ENCODE results near the gene MAPKAP1. TPM values are rescaled to one million over a fixed set of nuclear protein-coding genes. Genes with fewer than 3 reads are reported as not detected.
"Not testable (repeated sequence)": the region's sequence is repeated elsewhere in the genome, so short reads cannot be mapped to it uniquely, and the experiment has no call there.

MAPKAP1 gene
- total RNA-seq, 1 experiment from 2014 or later, result 114 TPM

DNA sequence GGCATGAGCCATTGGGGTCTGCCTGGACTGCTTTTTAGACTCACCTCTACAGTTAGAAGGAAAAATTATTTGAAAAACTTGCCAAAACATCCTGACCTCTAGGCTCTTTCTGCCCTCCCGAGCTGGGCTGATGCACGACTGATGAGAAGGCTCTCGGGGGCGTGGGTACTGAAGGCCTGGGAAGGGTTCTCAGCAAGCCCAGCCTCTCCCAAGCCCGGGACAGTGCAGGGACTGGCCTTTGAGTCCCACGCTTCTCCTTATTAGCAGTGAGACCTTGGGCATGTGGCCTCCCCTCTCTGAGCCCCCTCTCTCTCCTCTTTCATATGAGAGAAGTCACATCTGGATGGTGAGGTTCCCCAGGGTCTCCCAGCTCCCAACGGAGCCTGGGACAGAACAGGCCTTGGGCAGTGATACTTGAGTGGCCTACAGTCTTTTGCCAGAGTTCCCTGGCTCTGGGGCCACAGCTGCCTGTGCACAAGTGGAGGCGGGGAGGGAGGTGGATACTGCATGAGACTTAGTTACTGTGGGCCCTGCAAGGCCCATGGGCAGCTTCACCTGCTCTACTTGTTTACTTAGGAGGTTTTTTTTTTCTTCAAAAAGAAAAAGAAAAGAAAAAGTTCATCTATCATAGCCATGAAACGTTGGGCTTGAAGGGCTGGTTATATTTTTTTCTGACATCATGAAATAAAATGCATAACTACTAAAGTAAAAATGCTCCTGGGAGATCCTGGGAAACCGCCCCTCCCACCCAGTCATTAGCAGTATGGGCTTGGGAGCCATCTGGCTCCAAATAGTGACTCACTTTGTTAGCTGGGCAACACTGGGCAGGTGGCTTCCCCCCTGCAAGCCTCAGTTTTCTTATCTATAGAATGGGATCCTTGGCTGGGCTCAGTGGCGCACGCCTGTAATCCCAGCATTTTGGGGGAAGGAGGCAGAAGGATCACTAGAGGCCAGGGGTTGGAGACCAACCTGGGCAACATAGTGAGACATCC is 306.0 kb downstream of the MAPKAP1 start:
- no peaks in the 10 kb centered on the region for H3K36me3 ChIP-seq (replicated peaks; ENCODE audit: control insufficient read depth, insufficient read depth, low read length)
- DNase-seq, result peak; percentile 54
- no peak overlapping the region for H3K4me3 ChIP-seq (ENCODE audit: insufficient read depth, low read depth, low read length)
- H3K27me3 ChIP-seq (ENCODE audit: control insufficient read depth, insufficient read depth, low read length), result no peaks in the 10 kb centered on the region

DNA sequence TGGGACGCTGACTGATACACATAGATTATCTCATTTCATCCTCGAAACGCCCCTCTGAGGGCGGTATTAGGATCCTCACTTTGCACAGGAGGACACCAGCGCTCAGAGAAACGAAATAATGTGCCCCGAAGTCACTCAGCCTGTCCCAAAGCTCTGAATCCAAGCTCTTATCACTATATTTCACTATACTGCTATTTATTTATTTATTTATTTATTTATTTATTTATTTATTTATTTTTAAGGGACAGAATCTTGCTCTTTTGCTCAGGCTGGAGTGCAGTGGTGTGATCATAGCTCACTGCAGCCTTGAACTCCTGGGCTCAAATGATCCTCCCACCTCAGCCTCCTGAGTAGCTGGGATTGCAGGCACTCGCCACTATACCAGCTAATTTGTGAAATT is 306.8 kb downstream of the MAPKAP1 start:
- not testable (repeated sequence) for H3K4me3 ChIP-seq (ENCODE audit: insufficient read depth, low read depth, low read length); H3K27me3 ChIP-seq (ENCODE audit: control insufficient read depth, insufficient read depth, low read length); H3K36me3 ChIP-seq (replicated peaks; ENCODE audit: control insufficient read depth, insufficient read depth, low read length); DNase-seq

DNA sequence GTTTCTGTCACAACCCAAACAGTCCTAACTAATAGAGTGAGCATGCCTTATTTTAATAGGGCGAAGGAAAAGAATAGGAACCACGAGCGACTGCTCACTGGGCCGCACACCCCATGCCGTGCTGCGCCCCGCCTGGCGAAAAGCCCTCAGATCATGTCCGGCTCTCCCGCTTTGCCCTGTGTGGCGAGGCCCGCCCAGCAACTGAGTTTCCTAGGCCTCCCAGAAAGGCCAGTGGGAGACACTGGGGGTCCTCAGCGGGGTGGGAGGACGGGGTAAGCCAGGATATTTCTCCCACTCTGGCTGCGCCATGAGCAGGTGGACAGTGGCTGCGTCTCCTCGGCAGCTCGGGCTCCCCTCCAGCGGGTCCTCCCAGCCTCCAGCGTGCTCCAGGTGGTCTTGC is 307.3 kb downstream of the MAPKAP1 start:
- no peaks in the 10 kb centered on the region for H3K27me3 ChIP-seq (ENCODE audit: control insufficient read depth, insufficient read depth, low read length)
- DNase-seq, result peak; percentile 61
- no peaks in the 10 kb centered on the region for H3K36me3 ChIP-seq (replicated peaks; ENCODE audit: control insufficient read depth, insufficient read depth, low read length)
- no peak overlapping the region for H3K4me3 ChIP-seq (ENCODE audit: insufficient read depth, low read depth, low read length)

DNA sequence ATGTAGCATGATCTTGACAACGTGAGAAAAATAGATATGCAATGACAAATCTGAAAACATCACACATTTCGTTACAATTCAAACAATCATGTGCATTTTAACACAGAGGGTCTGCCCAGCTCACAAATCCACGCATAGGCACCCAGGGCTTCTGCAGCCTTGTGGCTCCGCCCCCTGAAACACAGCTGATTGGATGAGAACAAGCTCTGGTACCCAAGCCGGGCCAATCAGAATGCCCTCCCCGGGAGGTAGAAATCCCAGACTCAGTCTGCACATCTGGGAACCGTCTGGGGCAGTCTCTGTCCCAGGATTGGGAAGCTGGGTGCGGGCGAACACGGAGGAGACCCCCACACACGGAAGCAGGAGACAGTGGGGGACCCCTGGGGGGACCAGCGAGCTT is 307.8 kb downstream of the MAPKAP1 start:
- Histone ChIP-seq H3K27me3 (ENCODE audit: control insufficient read depth, insufficient read depth, low read length) (no peaks in the 10 kb centered on the region), H3K36me3 (replicated peaks; ENCODE audit: control insufficient read depth, insufficient read depth, low read length) (no peaks in the 10 kb centered on the region), H3K4me3 (ENCODE audit: insufficient read depth, low read depth, low read length) (no peak overlapping the region)
- DNase-seq, result peak; percentile 77

DNA sequence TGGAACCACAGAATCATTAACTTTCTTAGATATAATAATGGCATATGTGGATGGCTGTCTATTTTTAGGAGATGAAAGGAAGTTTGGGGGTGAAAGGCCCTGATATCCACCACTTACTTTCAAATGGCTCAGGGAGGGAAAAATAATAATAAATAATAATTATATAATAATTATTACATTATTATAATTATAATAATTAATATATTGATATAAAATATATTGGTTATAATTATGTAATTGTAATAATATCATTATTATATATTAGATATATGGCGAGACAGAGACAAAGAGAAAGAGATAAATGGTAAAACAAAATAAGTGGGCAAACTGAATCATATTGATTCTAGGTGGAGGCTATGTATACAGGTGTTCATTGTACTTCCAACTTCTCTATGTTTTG is 308.8 kb downstream of the MAPKAP1 start:
- no peaks in the 10 kb centered on the region for H3K27me3 ChIP-seq (ENCODE audit: control insufficient read depth, insufficient read depth, low read length)
- no peaks in the 10 kb centered on the region for H3K36me3 ChIP-seq (replicated peaks; ENCODE audit: control insufficient read depth, insufficient read depth, low read length)
- no peak for DNase-seq
- H3K4me3 ChIP-seq (ENCODE audit: insufficient read depth, low read depth, low read length), result no peak overlapping the region

DNA sequence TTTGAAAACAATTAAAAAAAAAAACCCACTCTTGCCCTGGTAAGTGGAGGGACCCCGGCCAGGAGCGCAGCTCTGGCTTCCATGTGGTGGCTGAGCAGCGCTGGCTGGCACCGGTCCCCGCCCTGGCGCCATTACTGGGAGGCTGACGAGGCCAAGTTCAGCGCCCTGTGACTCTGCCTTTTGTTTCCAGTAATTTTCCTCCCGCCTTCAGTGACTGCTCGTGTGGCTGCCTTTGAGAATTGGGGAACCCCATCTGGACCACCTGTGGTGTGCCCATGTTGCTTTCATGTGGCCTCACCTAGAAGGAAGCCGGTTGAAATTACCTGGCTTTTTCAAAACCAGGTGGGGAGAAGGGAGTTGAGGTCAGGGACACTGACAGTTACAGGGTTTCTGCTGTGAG is 309.3 kb downstream of the MAPKAP1 start:
- Histone ChIP-seq H3K36me3 (replicated peaks; ENCODE audit: control insufficient read depth, insufficient read depth, low read length) (no peaks in the 10 kb centered on the region), H3K27me3 (ENCODE audit: control insufficient read depth, insufficient read depth, low read length) (no peaks in the 10 kb centered on the region), H3K4me3 (ENCODE audit: insufficient read depth, low read depth, low read length) (no peak overlapping the region)
- DNase-seq, result peak; percentile 60

DNA sequence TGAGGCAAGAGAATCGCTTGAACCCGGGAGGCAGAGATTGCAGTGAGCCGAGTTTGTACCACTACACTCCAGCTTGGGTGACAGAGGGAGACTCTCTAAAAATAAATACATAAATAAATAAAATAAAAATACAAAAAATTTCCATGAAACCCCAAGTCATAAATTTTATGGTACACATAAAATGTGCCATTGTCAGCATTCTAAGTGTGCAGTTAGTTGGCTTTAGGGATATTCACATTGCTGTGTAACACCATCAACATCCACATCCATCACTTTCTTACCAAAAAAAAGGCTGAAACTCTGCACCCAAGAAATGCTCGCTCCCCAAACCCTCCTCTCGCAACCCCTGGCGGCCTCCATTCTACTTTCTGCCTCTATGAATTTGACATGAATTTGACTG is 310.2 kb downstream of the MAPKAP1 start:
- H3K27me3 ChIP-seq (ENCODE audit: control insufficient read depth, insufficient read depth, low read length), result no peaks in the 10 kb centered on the region

DNA sequence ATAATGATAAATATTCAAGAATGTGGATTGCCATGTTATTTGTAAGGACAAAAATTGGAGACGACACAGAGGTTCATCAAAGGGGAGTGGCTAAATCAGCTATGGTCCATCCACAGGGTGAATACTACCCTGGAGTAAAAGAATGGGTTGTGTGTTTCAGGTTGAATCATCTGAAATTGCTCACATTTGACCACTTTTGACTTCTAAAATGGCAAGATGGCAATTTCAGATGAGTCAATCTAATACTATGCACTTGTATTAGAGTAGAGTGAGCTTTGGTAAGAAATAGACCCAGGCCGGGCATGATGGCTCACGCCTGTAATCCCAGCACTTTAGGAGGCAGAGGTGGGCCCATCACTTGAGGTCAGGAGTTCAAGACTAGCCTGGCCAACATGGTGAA is 313.6 kb downstream of the MAPKAP1 start:
- Histone ChIP-seq H3K36me3 (replicated peaks; ENCODE audit: control insufficient read depth, insufficient read depth, low read length) (no peaks in the 10 kb centered on the region), H3K27me3 (ENCODE audit: control insufficient read depth, insufficient read depth, low read length) (peaks cover 5% of the 10 kb centered on the region; the same call in 1 of the 2 replicates), H3K4me3 (ENCODE audit: insufficient read depth, low read depth, low read length) (no peak overlapping the region)
- no peak for DNase-seq

More for the DNA sequence above, 310.2 kb downstream of the MAPKAP1 start:
- Histone ChIP-seq H3K36me3 (replicated peaks; ENCODE audit: control insufficient read depth, insufficient read depth, low read length) (no peaks in the 10 kb centered on the region), H3K4me3 (ENCODE audit: insufficient read depth, low read depth, low read length) (no peak overlapping the region)
- no peak for DNase-seq

DNA sequence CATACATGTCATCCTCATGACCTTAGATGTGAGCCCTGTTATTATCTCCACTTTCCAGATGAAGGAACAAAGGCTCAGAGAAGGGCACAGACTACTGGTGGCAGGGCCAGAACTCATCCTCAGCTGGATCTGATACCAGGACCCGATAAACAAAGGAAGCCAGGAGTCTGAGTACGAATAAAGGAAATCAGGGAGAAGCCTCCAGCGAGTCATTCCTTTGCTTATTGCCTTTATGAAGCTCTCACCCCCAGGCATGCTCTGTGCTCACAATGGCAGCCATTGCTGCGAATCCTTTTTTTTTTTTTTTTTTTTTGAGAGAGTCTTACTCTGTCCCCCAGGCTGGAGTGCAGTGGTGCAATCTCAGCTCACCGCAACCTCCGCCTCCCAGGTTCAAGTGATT is 315.3 kb downstream of the MAPKAP1 start:
- H3K36me3 ChIP-seq (replicated peaks; ENCODE audit: control insufficient read depth, insufficient read depth, low read length), result no peaks in the 10 kb centered on the region
- H3K27me3 ChIP-seq (ENCODE audit: control insufficient read depth, insufficient read depth, low read length), result peaks cover 5% of the 10 kb centered on the region; the same call in 1 of the 2 replicates
- H3K4me3 ChIP-seq (ENCODE audit: insufficient read depth, low read depth, low read length), result no peak overlapping the region
- peak; percentile 33 for DNase-seq

DNA sequence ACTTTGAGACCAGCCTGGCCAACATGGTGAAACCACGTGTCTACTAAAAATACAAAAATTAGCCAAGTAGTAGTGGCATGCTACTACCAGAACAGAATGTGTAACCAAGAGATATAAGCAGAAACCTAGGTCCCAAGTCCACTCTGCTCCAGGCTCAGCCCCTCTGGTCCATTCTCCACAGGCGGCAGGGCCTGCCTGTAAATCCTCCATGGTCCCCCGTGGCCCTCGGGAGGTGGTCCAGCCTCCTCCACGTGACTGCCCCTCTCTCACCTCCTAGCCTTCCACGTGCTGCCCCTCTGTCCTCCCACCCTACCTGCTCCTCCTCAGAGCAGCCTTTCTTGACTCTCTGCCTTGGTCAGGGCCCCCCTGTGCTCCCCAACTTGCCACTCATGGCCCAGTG is 318.0 kb downstream of the MAPKAP1 start:
- Histone ChIP-seq H3K27me3 (ENCODE audit: control insufficient read depth, insufficient read depth, low read length) (peaks cover 5% of the 10 kb centered on the region; the same call in 1 of the 2 replicates), H3K4me3 (ENCODE audit: insufficient read depth, low read depth, low read length) (no peak overlapping the region), H3K36me3 (replicated peaks; ENCODE audit: control insufficient read depth, insufficient read depth, low read length) (no peaks in the 10 kb centered on the region)
- no peak for DNase-seq

DNA sequence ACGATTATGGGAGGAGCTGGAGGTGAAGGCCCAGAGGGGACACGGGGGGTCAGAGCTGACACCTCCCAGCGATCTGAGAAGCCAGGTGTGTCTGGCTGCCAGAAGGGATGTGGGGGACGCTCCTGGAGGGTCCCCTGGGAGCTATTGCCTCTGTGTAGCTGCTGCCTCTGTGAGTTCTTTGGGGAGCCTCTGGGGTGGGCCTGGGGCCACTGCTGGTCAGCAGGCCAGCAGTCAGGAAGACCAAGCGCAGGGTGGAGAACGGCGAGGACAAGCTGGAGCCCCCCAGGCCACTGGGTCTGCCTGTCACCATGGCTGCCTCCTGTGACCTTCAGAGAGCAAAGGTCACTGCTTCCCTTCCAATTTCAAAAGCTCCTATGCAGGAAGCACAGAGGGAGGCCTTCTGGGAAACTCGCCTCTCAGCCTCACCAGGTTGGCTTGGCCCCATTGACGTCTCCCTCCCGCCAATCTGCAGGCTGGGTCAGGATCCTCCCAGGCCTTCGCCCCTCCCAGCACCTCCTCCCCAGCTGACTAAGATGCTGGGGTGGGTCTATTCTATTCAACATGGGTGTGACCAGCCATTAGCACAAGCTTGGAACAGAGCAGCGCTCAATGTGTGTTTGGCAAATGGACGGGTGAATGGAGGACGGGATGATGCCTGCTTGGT is 319.0 kb downstream of the MAPKAP1 start:
- DNase-seq, result no peak
- H3K27me3 ChIP-seq (ENCODE audit: control insufficient read depth, insufficient read depth, low read length), result peaks cover 5% of the 10 kb centered on the region; the same call in 1 of the 2 replicates
- H3K4me3 ChIP-seq (ENCODE audit: insufficient read depth, low read depth, low read length), result no peak overlapping the region
- H3K36me3 ChIP-seq (replicated peaks; ENCODE audit: control insufficient read depth, insufficient read depth, low read length), result no peaks in the 10 kb centered on the region

Other genes with a start within 250 kb of the MAPKAP1 start
- 46.9 and 69.8 TPM in 2 replicates for gene PBX3, start 40.2 kb upstream of the MAPKAP1 start, total RNA-seq (2014; rRNA removed; shearing (Covaris generic))

All from H7 (cell line).